ENCODE results near the gene SORBS1.

DNA sequence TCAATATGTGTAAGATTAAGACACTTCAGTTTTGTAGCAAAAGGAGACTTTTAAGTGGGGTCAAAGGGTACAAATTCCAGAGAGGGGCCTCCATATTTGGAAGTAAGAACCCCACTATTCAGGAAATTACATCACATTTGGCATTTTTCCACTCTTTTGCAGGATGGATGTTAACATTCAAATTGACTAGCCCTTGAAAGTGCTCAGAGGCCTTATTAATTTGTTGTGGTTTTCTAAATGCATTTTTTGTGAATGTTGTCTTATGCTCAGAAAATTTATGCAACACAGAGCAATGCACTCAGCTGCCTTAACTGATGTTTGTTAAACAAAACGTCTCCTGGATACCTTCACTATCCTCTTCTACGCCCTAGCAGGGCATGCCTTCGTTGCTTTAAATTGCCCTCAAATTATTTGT, 219.4 kb downstream of the SORBS1 start:
- TF ChIP-seq, protein P1, sequence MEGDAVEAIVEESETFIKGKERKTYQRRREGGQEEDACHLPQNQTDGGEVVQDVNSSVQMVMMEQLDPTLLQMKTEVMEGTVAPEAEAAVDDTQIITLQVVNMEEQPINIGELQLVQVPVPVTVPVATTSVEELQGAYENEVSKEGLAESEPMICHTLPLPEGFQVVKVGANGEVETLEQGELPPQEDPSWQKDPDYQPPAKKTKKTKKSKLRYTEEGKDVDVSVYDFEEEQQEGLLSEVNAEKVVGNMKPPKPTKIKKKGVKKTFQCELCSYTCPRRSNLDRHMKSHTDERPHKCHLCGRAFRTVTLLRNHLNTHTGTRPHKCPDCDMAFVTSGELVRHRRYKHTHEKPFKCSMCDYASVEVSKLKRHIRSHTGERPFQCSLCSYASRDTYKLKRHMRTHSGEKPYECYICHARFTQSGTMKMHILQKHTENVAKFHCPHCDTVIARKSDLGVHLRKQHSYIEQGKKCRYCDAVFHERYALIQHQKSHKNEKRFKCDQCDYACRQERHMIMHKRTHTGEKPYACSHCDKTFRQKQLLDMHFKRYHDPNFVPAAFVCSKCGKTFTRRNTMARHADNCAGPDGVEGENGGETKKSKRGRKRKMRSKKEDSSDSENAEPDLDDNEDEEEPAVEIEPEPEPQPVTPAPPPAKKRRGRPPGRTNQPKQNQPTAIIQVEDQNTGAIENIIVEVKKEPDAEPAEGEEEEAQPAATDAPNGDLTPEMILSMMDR (IDR thresholded peaks at IDR 0.05), result no peak
- TF ChIP-seq POLR2A (IDR thresholded peaks at IDR 0.05) (no peak), POLR2AphosphoS5 (IDR thresholded peaks at IDR 0.05) (no peak)

Measured in suprapubic skin (tissue), 4 donors.